IMR-90 (cell line): Measurements from ENCODE around the gene UNC79. TPM values are rescaled to one million over a fixed set of nuclear protein-coding genes. Genes with fewer than 3 reads are reported as not detected.

ENCODE experiments used
- ATAC-seq: fragments of 200-7000 bp; cut with Tn5 transposase; 2 replicates; pipeline ENCODE4 v1.9.1; 2020; ENCODE audit warnings: low read depth, mild to moderate bottlenecking, moderate library complexity
- BruUV-seq: library from RNA; stranded (reverse); fragments of 400-500 nt; replicated peaks from 2 replicates; lab custom pipeline; 2021; lab: Mats Ljungman, UMichigan
- CTCF ChIA-PET: fragments of 300-600 bp; formaldehyde crosslinking; extraction: SDS; loops from one replicate; lab custom pipeline; 2021; ENCODE audit warnings: antibody characterized with exemption; lab: Yijun Ruan, JAX
- POLR2A ChIA-PET: fragments of 300-600 bp; sonication (Branson Sonifier 250); formaldehyde crosslinking; loops from one replicate; lab custom pipeline; 2022; ENCODE audit warnings: antibody characterized with exemption; ENCODE audit not compliant: unreplicated experiment; lab: Charles Lee
- DNase-seq: peaks from one replicate; pipeline ENCODE4 v3.0.0; 2013
- H2AFZ ChIP-seq: replicated peaks from 2 replicates; pipeline ENCODE3; 2013; ENCODE audit warnings: low read length, mild to moderate bottlenecking; ENCODE audit not compliant: poor library complexity
- H2AK5ac ChIP-seq: 2 replicates; pipeline ENCODE4 v1.6.1; 2013; ENCODE audit warnings: low read depth, low read length, inconsistent platforms
- H2AK9ac ChIP-seq: replicated peaks from 2 replicates; pipeline ENCODE3; 2013; ENCODE audit warnings: mild to moderate bottlenecking, low read depth, low read length, moderate library complexity; ENCODE audit not compliant: poor library complexity
- H2BK120ac ChIP-seq: 2 replicates; pipeline ENCODE4 v1.6.1; 2013; ENCODE audit warnings: low read depth, low read length, inconsistent platforms
- H2BK15ac ChIP-seq: 3 replicates; pipeline ENCODE4 v1.6.1; 2013; ENCODE audit warnings: low read depth, low read length, inconsistent platforms
- H2BK20ac ChIP-seq: 2 replicates; pipeline ENCODE4 v1.6.1; 2013; ENCODE audit warnings: low read depth, mild to moderate bottlenecking, inconsistent platforms, low read length, moderate library complexity
- H2BK5ac ChIP-seq: 2 replicates; pipeline ENCODE4 v1.6.1; 2013; ENCODE audit warnings: mild to moderate bottlenecking, low read depth, low read length, inconsistent platforms; ENCODE audit not compliant: poor library complexity, severe bottlenecking
- H3K14ac ChIP-seq: replicated peaks from 2 replicates; pipeline ENCODE4 v1.6.1; 2013; ENCODE audit warnings: low read depth, low read length, inconsistent platforms
- H3K18ac ChIP-seq: 2 replicates; pipeline ENCODE4 v1.6.1; 2013; ENCODE audit warnings: low read depth, low read length, control low read depth
- H3K23ac ChIP-seq: 2 replicates; pipeline ENCODE4 v1.6.1; 2013; ENCODE audit warnings: low read depth, low read length, inconsistent platforms
- H3K27ac ChIP-seq: 2 replicates; pipeline ENCODE4 v1.5.1; 2013; ENCODE audit warnings: mild to moderate bottlenecking, control low read depth, low read length; ENCODE audit not compliant: insufficient read depth
- H3K27me3 ChIP-seq: 2 replicates; pipeline ENCODE4 v1.6.1; 2013; ENCODE audit warnings: low read length; ENCODE audit not compliant: control insufficient read depth, insufficient read depth
- H3K36me3 ChIP-seq: 2 replicates; pipeline ENCODE4 v1.6.1; 2013; ENCODE audit warnings: low read length, mixed read lengths; ENCODE audit not compliant: control insufficient read depth, insufficient read depth
- H3K4ac ChIP-seq: 2 replicates; pipeline ENCODE4 v1.6.1; 2013; ENCODE audit warnings: low read depth, low read length, inconsistent platforms
- H3K4me1 ChIP-seq: 2 replicates; pipeline ENCODE4 v1.6.1; 2013; ENCODE audit warnings: low read length, mixed read lengths; ENCODE audit not compliant: control insufficient read depth, insufficient read depth
- H3K4me2 ChIP-seq: 2 replicates; pipeline ENCODE4 v1.6.1; 2013; ENCODE audit warnings: low read depth, mild to moderate bottlenecking, control low read depth, low read length, moderate library complexity
- H3K4me3 ChIP-seq: 2 replicates; pipeline ENCODE4 v1.5.1; 2013; ENCODE audit warnings: low read depth, mild to moderate bottlenecking, control low read depth, low read length, moderate library complexity; ENCODE audit not compliant: insufficient read depth
- H3K56ac ChIP-seq: 2 replicates; pipeline ENCODE4 v1.6.1; 2013; ENCODE audit warnings: low read length, inconsistent platforms; ENCODE audit not compliant: insufficient read depth; ENCODE audit errors: extremely low read depth
- H3K79me1 ChIP-seq, 2 experiments: 2 replicates each; pipeline ENCODE4 v1.6.1; 2013; ENCODE audit warnings: low read length in 2 of 2, inconsistent platforms in 1 of 2, low read depth in 1 of 2
- H3K9ac ChIP-seq: 2 replicates; pipeline ENCODE4 v1.6.1; 2013; ENCODE audit warnings: low read depth, low read length, control low read depth
- H3K9me1 ChIP-seq: 2 replicates; pipeline ENCODE4 v1.6.1; 2013; ENCODE audit warnings: low read length, inconsistent platforms; ENCODE audit not compliant: insufficient read depth
- H3K9me3 ChIP-seq: 2 replicates; pipeline ENCODE4 v1.6.1; 2013; ENCODE audit warnings: low read length; ENCODE audit not compliant: control insufficient read depth, insufficient read depth
- H4K20me1 ChIP-seq: 2 replicates; pipeline ENCODE4 v1.6.1; 2013; ENCODE audit warnings: low read length, inconsistent platforms; ENCODE audit not compliant: insufficient read depth
- H4K5ac ChIP-seq: 2 replicates; pipeline ENCODE4 v1.6.1; 2013; ENCODE audit warnings: mild to moderate bottlenecking, low read depth, low read length, control low read depth
- H4K8ac ChIP-seq, 2 experiments: 2 replicates each; pipeline ENCODE4 v1.6.1; 2013; ENCODE audit warnings: low read depth in 2 of 2, low read length in 2 of 2, control low read depth in 1 of 2, inconsistent platforms in 1 of 2
- H4K91ac ChIP-seq: 2 replicates; pipeline ENCODE4 v1.6.1; 2013; ENCODE audit warnings: low read depth, low read length, inconsistent platforms; ENCODE audit not compliant: insufficient read depth
- BHLHE40 ChIP-seq: fragments of 150-350 bp; IDR thresholded peaks from 2 replicates; pipeline ENCODE4 v1.6.1; 2016; ENCODE audit warnings: mild to moderate bottlenecking, low read depth, low read length
- CEBPB ChIP-seq: IDR thresholded peaks from 2 replicates; pipeline ENCODE4 v1.6.1; 2012; ENCODE audit warnings: low read depth, low read length, improper control_type of control experiment
- CTCF ChIP-seq: conservative IDR thresholded peaks from 2 replicates; pipeline ENCODE4 v1.5.1; 2012; ENCODE audit warnings: mild to moderate bottlenecking, low read depth, low read length, improper control_type of control experiment
- FOS ChIP-seq: fragments of 150-350 bp; IDR thresholded peaks from 2 replicates; pipeline ENCODE4 v1.6.1; 2016; ENCODE audit warnings: low read depth, low read length
- MAFK ChIP-seq: IDR thresholded peaks from 2 replicates; pipeline ENCODE4 v1.6.1; 2012; ENCODE audit warnings: low read depth, low read length, improper control_type of control experiment
- MAZ ChIP-seq: IDR thresholded peaks from 2 replicates; pipeline ENCODE4 v1.6.1; 2012; ENCODE audit warnings: low read depth, mild to moderate bottlenecking, low read length, improper control_type of control experiment, moderate library complexity, borderline replicate concordance
- MXI1 ChIP-seq: IDR thresholded peaks from 2 replicates; pipeline ENCODE4 v1.6.1; 2012; ENCODE audit warnings: low read depth, mild to moderate bottlenecking, low read length, moderate library complexity, borderline replicate concordance
- NFE2L2 ChIP-seq: fragments of 150-350 bp; IDR thresholded peaks from 2 replicates; pipeline ENCODE4 v1.6.1; 2016; ENCODE audit warnings: low read depth, mild to moderate bottlenecking, low read length
- POLR2A ChIP-seq: IDR thresholded peaks from 2 replicates; pipeline ENCODE4 v1.6.1; 2012; ENCODE audit warnings: mild to moderate bottlenecking, low read depth, low read length
- WGBS, 2 experiments: methylation state at CpG; one replicate each; pipeline versions ENCODE4 v1.1.5 to v1.1.7; 2013; ENCODE audit warnings: missing lambda C conversion rate in 2 of 2; ENCODE audit not compliant: insufficient read length in 1 of 2; ENCODE audit errors: extremely low coverage in 2 of 2; 5-methylcytosine and 5-hydroxymethylcytosine counted together
- dilution Hi-C: fragments of 300-500 bp; cut with HindIII; formaldehyde crosslinking; loops from one replicate; pipeline ENCODE4 v1.14.3; 2018; ENCODE audit warnings: low sequenced_read_pairs; ENCODE audit not compliant: unreplicated experiment
- in situ Hi-C: fragments of 300-500 bp; cut with MboI; formaldehyde crosslinking; loops from 3 replicates; pipeline ENCODE4 v1.14.3; 2019; ENCODE audit warnings: low sequenced_read_pairs, inconsistent platforms, mixed read lengths
- intact Hi-C: fragments of 100-400 bp; cut with micrococcal nuclease; formaldehyde crosslinking; loops from 2 replicates; pipeline ENCODE4 v1.10.0; 2022
- polyA plus RNA-seq, 3 experiments: library from polyadenylated mRNA; depleted of rRNA; stranded (reverse); fragments of >200 nt; gene quantifications; 2 replicates each; pipeline ENCODE4 v1.2.3, GENCODE V29; 2012; ENCODE audit warnings: low replicate concordance in 1 of 3
- total RNA-seq: library from RNA; depleted of rRNA; stranded (reverse); fragments of >200 nt; gene quantifications from 2 replicates; pipeline ENCODE4 v1.2.3, GENCODE V29; 2012
- TF ChIP-seq, protein P1 (sequence below): fragments of 150-350 bp; IDR thresholded peaks from 2 replicates; pipeline ENCODE4 v1.6.1; 2016; ENCODE audit warnings: low read depth, mild to moderate bottlenecking, low read length, moderate library complexity, borderline replicate concordance

The UNC79 gene
- total and polyA plus RNA-seq, 2 of the 4 experiments (the other 2 are of a cell fraction), result under 0.01 TPM

DNA sequence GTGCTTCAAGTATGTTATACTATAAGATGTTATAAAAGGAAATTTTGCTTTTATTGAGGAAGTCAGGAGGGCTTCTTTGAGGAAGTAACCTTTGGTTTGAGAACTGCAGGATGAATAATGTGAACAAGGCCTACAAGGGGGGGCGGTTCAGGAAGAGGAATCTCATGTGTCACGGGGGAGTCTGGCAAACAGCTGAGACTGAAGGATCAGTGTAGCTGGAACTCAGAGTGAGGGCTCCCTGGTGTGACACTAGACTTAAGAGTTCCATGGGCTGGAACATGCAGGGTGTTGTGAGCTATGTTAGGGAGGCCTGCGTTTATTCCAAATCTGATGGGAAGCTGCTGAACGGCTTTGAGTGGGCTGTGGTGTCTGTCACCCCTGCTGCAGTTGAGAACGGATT, 62.3 kb downstream of the UNC79 start:
- DNase-seq, result no peak
- no peak overlapping the region for H3K56ac ChIP-seq
- ChIA-PET CTCF (no interaction called here), POLR2A (no interaction called here)
- no peaks in the 10 kb centered on the region for H3K79me1 ChIP-seq
- H2AK9ac ChIP-seq, result no peak overlapping the region
- H3K23ac ChIP-seq, result no peak overlapping the region
- no peak overlapping the region for H4K8ac ChIP-seq
- no peak overlapping the region for H2BK5ac ChIP-seq
- no peak overlapping the region for H3K4me2 ChIP-seq
- TF ChIP-seq MAFK (no peak), MAZ (no peak), BHLHE40 (no peak), POLR2A (no peak), CTCF (no peak), MXI1 (no peak), NFE2L2 (no peak), FOS (no peak), CEBPB (no peak)
- TF ChIP-seq, protein P1, sequence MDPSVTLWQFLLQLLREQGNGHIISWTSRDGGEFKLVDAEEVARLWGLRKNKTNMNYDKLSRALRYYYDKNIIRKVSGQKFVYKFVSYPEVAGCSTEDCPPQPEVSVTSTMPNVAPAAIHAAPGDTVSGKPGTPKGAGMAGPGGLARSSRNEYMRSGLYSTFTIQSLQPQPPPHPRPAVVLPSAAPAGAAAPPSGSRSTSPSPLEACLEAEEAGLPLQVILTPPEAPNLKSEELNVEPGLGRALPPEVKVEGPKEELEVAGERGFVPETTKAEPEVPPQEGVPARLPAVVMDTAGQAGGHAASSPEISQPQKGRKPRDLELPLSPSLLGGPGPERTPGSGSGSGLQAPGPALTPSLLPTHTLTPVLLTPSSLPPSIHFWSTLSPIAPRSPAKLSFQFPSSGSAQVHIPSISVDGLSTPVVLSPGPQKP, result no peak
- BruUV-seq, result no TSS peak
- H2BK120ac ChIP-seq, result no peak overlapping the region
- dilution Hi-C loops (no loop called here), intact Hi-C loops (no loop called here), in situ Hi-C loops (no loop called here)
- H2BK20ac ChIP-seq, result no peak overlapping the region
- H2BK15ac ChIP-seq, result no peak overlapping the region
- H4K20me1 ChIP-seq, result no peaks in the 10 kb centered on the region
- H3K14ac ChIP-seq, result no peak overlapping the region
- no peak overlapping the region for H3K27ac ChIP-seq
- H3K4me1 ChIP-seq, result no peaks in the 10 kb centered on the region
- no peaks in the 10 kb centered on the region for H3K27me3 ChIP-seq
- H3K18ac ChIP-seq, result no peak overlapping the region
- H3K36me3 ChIP-seq, result no peaks in the 10 kb centered on the region
- no peak overlapping the region for H4K5ac ChIP-seq
- H2AK5ac ChIP-seq, result no peak overlapping the region
- no peak overlapping the region for H3K4me3 ChIP-seq
- H3K9ac ChIP-seq, result no peak overlapping the region
- 26% methylated on average over 4 of the region's 5 CpGs; no CpG with 5 or more reads in 1 of the 2 experiments for WGBS, 2 experiments
- no peak overlapping the region for H2AFZ ChIP-seq
- H3K9me1 ChIP-seq, result no peaks in the 10 kb centered on the region
- H3K9me3 ChIP-seq, result no peaks in the 10 kb centered on the region
- H3K4ac ChIP-seq, result no peak overlapping the region
- no peak overlapping the region for H4K91ac ChIP-seq
- ATAC-seq, result no peak
